Astrocyte (in vitro differentiated cells and primary cell): ENCODE data around the gene NOS1AP.

Source experiments
- EZH2 ChIP-seq: IDR thresholded peaks from 2 replicates; pipeline ENCODE4 v1.6.1; 2012; ENCODE audit warnings: mild to moderate bottlenecking, low read length, inconsistent platforms; ENCODE audit not compliant: insufficient read depth
- TF ChIP-seq, protein P1 (sequence below): IDR thresholded peaks from 2 replicates; pipeline ENCODE4 v1.5.1; 2011; ENCODE audit warnings: low read depth, mild to moderate bottlenecking, inconsistent platforms, low read length, moderate library complexity; ENCODE audit not compliant: insufficient read depth

- TF ChIP-seq EZH2 = no peak
- TF ChIP-seq, protein P1, sequence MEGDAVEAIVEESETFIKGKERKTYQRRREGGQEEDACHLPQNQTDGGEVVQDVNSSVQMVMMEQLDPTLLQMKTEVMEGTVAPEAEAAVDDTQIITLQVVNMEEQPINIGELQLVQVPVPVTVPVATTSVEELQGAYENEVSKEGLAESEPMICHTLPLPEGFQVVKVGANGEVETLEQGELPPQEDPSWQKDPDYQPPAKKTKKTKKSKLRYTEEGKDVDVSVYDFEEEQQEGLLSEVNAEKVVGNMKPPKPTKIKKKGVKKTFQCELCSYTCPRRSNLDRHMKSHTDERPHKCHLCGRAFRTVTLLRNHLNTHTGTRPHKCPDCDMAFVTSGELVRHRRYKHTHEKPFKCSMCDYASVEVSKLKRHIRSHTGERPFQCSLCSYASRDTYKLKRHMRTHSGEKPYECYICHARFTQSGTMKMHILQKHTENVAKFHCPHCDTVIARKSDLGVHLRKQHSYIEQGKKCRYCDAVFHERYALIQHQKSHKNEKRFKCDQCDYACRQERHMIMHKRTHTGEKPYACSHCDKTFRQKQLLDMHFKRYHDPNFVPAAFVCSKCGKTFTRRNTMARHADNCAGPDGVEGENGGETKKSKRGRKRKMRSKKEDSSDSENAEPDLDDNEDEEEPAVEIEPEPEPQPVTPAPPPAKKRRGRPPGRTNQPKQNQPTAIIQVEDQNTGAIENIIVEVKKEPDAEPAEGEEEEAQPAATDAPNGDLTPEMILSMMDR = no peak
Observed at GRCh38 chr1:162186406-162186805, 116.9 kb downstream of the NOS1AP start.
